NCI-H446 treated with DMSO at 0.1 percent for 48 hours (cell line): ENCODE measurements around the gene CORIN.

Source experiments
- DNase-seq: peaks from one replicate; lab custom pipeline; 2025; lab: John Stamatoyannopoulos, UW

Gene CORIN

GRCh38 chr4:47686294-47686872 is 151.5 kb downstream of the CORIN start:
- DNase-seq: no peak

- DNase-seq: no peak
Measured at GRCh38 chr4:47675806-47676205, 162.1 kb downstream of the CORIN start.

- DNase-seq: no peak
Measured at GRCh38 chr4:47674144-47674543, 163.7 kb downstream of the CORIN start.

- no peak for DNase-seq
Measured at GRCh38 chr4:47672696-47673095, 165.2 kb downstream of the CORIN start.

- DNase-seq: no peak
Measured at GRCh38 chr4:47669946-47670345, 167.9 kb downstream of the CORIN start.

GRCh38 chr4:47668810-47669408 is 169.0 kb downstream of the CORIN start:
- DNase-seq: peak; percentile 2

- no peak for DNase-seq
Measured at GRCh38 chr4:47668256-47668655, 169.6 kb downstream of the CORIN start.

GRCh38 chr4:47667552-47667951 is 170.3 kb downstream of the CORIN start:
- no peak for DNase-seq

- DNase-seq: no peak
Measured at GRCh38 chr4:47664051-47664826, 173.6 kb downstream of the CORIN start.

GRCh38 chr4:47662975-47663374 is 174.9 kb downstream of the CORIN start:
- no peak for DNase-seq

- DNase-seq: no peak
Measured at GRCh38 chr4:47661741-47662140, 176.1 kb downstream of the CORIN start.

- no peak for DNase-seq
Measured at GRCh38 chr4:47659342-47659741, 178.5 kb downstream of the CORIN start.

- no peak for DNase-seq
Measured at GRCh38 chr4:47654972-47655693, 182.7 kb downstream of the CORIN start.

GRCh38 chr4:47652092-47652491 is 185.8 kb downstream of the CORIN start:
- no peak for DNase-seq

GRCh38 chr4:47651231-47651630 is 186.6 kb downstream of the CORIN start:
- DNase-seq: no peak

- DNase-seq: no peak
Measured at GRCh38 chr4:47650584-47651130, 187.2 kb downstream of the CORIN start.

GRCh38 chr4:47647544-47647943 is 190.3 kb downstream of the CORIN start:
- DNase-seq: no peak

- no peak for DNase-seq
Measured at GRCh38 chr4:47647029-47647428, 190.8 kb downstream of the CORIN start.

GRCh38 chr4:47646372-47646771 is 191.5 kb downstream of the CORIN start:
- DNase-seq: no peak

GRCh38 chr4:47643845-47644244 is 194.0 kb downstream of the CORIN start:
- DNase-seq: no peak

GRCh38 chr4:47642985-47643760 is 194.7 kb downstream of the CORIN start:
- peak; percentile 82 for DNase-seq
